ENCODE results near the gene ANKRD44. TPM values are rescaled to one million over a fixed set of nuclear protein-coding genes. Genes with fewer than 3 reads are reported as not detected.
A peak's percentile ranks its signal among the peaks of the same experiment; 100 is the strongest.

Gene ANKRD44
- total RNA-seq, 2 donors from 2014 or later: 57.8 to 93.4 TPM

DNA sequence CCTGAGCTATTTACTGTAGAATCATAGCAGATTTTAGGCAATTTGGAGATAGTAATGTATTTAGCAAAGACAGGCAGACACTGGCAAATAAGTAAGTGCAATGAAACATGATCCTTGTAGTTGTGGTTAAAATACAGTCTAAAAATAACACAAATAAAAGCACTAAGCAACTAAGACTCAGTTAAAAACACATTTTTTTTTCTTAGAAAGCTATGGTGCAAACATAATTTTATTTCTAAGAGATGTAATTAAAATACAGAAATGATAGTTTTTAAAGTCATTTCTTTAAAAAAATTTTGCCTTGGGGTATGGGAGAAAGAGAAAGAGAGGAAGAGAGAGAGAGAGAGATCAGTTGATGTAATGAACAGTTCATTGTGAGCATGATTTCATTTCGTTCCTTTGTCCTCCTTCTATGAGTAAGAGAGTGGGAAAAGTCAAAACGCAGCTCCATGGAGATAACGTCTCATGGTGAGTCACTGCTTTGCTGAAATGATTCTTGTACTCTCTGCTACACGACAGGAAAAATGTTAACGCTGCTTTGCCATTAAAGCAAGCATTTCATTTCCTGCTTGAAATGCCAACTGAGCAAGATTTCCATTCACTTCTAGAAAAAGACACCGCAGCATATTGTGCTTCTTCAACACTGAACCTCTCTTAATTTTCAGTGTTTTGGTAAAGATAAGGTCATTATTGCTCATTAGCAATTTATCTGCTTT is 322.8 kb downstream of the ANKRD44 start:
- DNase-seq (ENCODE audit: low spot score): peak; percentile 16
- no peaks in the 10 kb centered on the region for H3K9me3 ChIP-seq
- peak; percentile 89 for ATAC-seq (ENCODE audit: insufficient number of reproducible peaks, low FRiP score, low read depth)
- no peaks in the 10 kb centered on the region for H3K27me3 ChIP-seq (replicated peaks; ENCODE audit: insufficient read depth)
- H3K4me3 ChIP-seq: peak overlapping the region; percentile 40
- H3K36me3 ChIP-seq: no peaks in the 10 kb centered on the region
- H3K4me1 ChIP-seq (ENCODE audit: control insufficient read depth in 1 of 2, low read depth in 2 of 2): peaks cover 5 to 16% of the 10 kb centered on the region in 2 donors
- TF ChIP-seq, protein P1, sequence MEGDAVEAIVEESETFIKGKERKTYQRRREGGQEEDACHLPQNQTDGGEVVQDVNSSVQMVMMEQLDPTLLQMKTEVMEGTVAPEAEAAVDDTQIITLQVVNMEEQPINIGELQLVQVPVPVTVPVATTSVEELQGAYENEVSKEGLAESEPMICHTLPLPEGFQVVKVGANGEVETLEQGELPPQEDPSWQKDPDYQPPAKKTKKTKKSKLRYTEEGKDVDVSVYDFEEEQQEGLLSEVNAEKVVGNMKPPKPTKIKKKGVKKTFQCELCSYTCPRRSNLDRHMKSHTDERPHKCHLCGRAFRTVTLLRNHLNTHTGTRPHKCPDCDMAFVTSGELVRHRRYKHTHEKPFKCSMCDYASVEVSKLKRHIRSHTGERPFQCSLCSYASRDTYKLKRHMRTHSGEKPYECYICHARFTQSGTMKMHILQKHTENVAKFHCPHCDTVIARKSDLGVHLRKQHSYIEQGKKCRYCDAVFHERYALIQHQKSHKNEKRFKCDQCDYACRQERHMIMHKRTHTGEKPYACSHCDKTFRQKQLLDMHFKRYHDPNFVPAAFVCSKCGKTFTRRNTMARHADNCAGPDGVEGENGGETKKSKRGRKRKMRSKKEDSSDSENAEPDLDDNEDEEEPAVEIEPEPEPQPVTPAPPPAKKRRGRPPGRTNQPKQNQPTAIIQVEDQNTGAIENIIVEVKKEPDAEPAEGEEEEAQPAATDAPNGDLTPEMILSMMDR (IDR thresholded peaks at IDR 0.05): no peak
- peak overlapping the region; percentile 24 to 63 for H3K27ac ChIP-seq

- ATAC-seq (ENCODE audit: insufficient number of reproducible peaks, low FRiP score, low read depth): no peak
These were observed 323.3 kb downstream of the ANKRD44 start for GRCh38 chr2:196987298-196987648.

GRCh38 chr2:196985511-196986183 is 324.9 kb downstream of the ANKRD44 start:
- peaks cover 5 to 16% of the 10 kb centered on the region in 2 donors for H3K4me1 ChIP-seq (ENCODE audit: control insufficient read depth in 1 of 2, low read depth in 2 of 2)
- H3K4me3 ChIP-seq: no peak overlapping the region
- H3K36me3 ChIP-seq: no peaks in the 10 kb centered on the region
- H3K27me3 ChIP-seq (replicated peaks; ENCODE audit: insufficient read depth): no peaks in the 10 kb centered on the region
- no peak overlapping the region for H3K27ac ChIP-seq
- TF ChIP-seq, protein P1 (IDR thresholded peaks at IDR 0.05): no peak
- DNase-seq (ENCODE audit: low spot score) (no peak), ATAC-seq (ENCODE audit: insufficient number of reproducible peaks, low FRiP score, low read depth) (no peak)
- H3K9me3 ChIP-seq: no peaks in the 10 kb centered on the region

More at GRCh38 chr2:196987298-196987648, 323.3 kb downstream of the ANKRD44 start:
- TF ChIP-seq, protein P1 (IDR thresholded peaks at IDR 0.05): no peak
- no peak overlapping the region for H3K4me3 ChIP-seq
- no peaks in the 10 kb centered on the region for H3K9me3 ChIP-seq
- H3K27ac ChIP-seq: peak overlapping the region; percentile 24 to 63
- no peaks in the 10 kb centered on the region for H3K27me3 ChIP-seq (replicated peaks; ENCODE audit: insufficient read depth)
- DNase-seq (ENCODE audit: low spot score): no peak
- peaks cover 5 to 16% of the 10 kb centered on the region in 2 donors for H3K4me1 ChIP-seq (ENCODE audit: control insufficient read depth in 1 of 2, low read depth in 2 of 2)
- no peaks in the 10 kb centered on the region for H3K36me3 ChIP-seq

DNA sequence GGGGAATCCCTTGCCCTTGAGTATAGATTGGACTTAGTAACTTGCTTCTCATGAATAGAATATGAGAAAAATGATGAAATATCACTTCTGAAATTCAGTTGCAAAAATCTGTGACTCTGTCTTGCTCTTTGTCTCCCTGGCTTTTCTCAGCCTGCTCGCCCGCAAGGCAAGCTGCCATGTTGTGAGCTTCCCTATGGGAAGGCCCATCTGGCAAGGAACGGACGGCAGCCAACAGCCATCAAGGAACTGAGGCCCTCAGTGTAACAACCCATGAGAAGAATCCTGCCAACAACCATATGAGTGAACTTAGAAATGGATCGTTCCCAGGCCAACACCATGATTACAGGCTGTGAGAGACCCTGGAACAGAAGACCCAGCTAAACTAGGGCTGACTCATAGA is 325.7 kb downstream of the ANKRD44 start:
- DNase-seq (ENCODE audit: low spot score) (no peak), ATAC-seq (ENCODE audit: insufficient number of reproducible peaks, low FRiP score, low read depth) (no peak)
- Histone ChIP-seq H3K4me1 (ENCODE audit: control insufficient read depth in 1 of 2, low read depth in 2 of 2) (peaks cover 5 to 16% of the 10 kb centered on the region in 2 donors), H3K27me3 (replicated peaks; ENCODE audit: insufficient read depth) (no peaks in the 10 kb centered on the region), H3K27ac (no peak overlapping the region), H3K4me3 (no peak overlapping the region), H3K9me3 (no peaks in the 10 kb centered on the region), H3K36me3 (no peaks in the 10 kb centered on the region)
- TF ChIP-seq, protein P1 (IDR thresholded peaks at IDR 0.05): no peak

DNA sequence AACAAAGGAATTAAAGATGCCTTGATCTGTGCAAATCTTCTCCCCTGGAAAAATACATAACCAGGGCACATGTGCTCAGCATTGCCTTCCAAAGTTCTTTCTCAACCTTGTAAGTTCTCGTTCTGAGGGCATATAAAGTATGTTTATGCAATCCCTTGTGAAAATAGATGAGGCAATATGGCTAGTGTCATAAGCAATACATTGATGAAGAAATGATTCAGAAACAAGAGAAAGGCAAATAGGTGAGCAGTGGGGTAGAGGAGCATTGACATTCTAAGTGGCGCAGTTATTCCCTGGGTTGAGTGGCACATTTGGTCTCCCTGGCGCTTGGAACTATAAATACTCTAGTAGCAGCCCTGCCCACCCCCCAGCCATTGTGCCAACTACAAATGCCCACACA is 326.6 kb downstream of the ANKRD44 start:
- Histone ChIP-seq H3K9me3 (no peaks in the 10 kb centered on the region), H3K36me3 (no peaks in the 10 kb centered on the region), H3K27me3 (replicated peaks; ENCODE audit: insufficient read depth) (no peaks in the 10 kb centered on the region), H3K4me3 (no peak overlapping the region), H3K4me1 (ENCODE audit: control insufficient read depth in 1 of 2, low read depth in 2 of 2) (peaks cover 5 to 15% of the 10 kb centered on the region in 2 donors), H3K27ac (no peak overlapping the region)
- TF ChIP-seq, protein P1 (IDR thresholded peaks at IDR 0.05): no peak
- DNase-seq (ENCODE audit: low spot score) (no peak), ATAC-seq (ENCODE audit: insufficient number of reproducible peaks, low FRiP score, low read depth) (no peak)
